ENCODE data around the gene NID1.

- TF ChIP-seq, protein P1, sequence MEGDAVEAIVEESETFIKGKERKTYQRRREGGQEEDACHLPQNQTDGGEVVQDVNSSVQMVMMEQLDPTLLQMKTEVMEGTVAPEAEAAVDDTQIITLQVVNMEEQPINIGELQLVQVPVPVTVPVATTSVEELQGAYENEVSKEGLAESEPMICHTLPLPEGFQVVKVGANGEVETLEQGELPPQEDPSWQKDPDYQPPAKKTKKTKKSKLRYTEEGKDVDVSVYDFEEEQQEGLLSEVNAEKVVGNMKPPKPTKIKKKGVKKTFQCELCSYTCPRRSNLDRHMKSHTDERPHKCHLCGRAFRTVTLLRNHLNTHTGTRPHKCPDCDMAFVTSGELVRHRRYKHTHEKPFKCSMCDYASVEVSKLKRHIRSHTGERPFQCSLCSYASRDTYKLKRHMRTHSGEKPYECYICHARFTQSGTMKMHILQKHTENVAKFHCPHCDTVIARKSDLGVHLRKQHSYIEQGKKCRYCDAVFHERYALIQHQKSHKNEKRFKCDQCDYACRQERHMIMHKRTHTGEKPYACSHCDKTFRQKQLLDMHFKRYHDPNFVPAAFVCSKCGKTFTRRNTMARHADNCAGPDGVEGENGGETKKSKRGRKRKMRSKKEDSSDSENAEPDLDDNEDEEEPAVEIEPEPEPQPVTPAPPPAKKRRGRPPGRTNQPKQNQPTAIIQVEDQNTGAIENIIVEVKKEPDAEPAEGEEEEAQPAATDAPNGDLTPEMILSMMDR (IDR thresholded peaks at IDR 0.05; ENCODE audit: extremely low read depth in 1 of 2, insufficient read depth in 1 of 2, low read depth in 1 of 2, low read length in 2 of 2), result no peak
- TF ChIP-seq FOS (IDR thresholded peaks at IDR 0.05; ENCODE audit: borderline replicate concordance, insufficient read depth, low read length), result no peak
- TF ChIP-seq EZH2 (IDR thresholded peaks at IDR 0.05; ENCODE audit: borderline replicate concordance, low read depth, low read length, severe bottlenecking), result no peak
- no peak for TF ChIP-seq POLR2AphosphoS5 (IDR thresholded peaks at IDR 0.05; ENCODE audit: insufficient read depth, low read depth, low read length)
- TF ChIP-seq POLR2A (IDR thresholded peaks at IDR 0.05; ENCODE audit: low read depth, low read length), result no peak
- no peak for TF ChIP-seq MAX (IDR thresholded peaks at IDR 0.05; ENCODE audit: insufficient read depth, insufficient read length)
- TF ChIP-seq MYC (IDR thresholded peaks at IDR 0.05; ENCODE audit: low read depth, low read length), result no peak
- no peak for TF ChIP-seq GATA2 (IDR thresholded peaks at IDR 0.05; ENCODE audit: insufficient read depth, insufficient read length, low read depth, low read length)
Measured at GRCh38 chr1:235932090-235932510, 132.8 kb downstream of the NID1 start.

All from endothelial cell of umbilical vein (primary cell).